GM12801 (cell line): Measurements from ENCODE around the gene USP46.

Source experiments
- TF ChIP-seq, protein P1 (sequence below): IDR thresholded peaks from one replicate; pipeline ENCODE4 v1.5.1; 2011; ENCODE audit warnings: control low read depth; ENCODE audit not compliant: insufficient read length; ENCODE audit errors: extremely low read depth

Gene USP46

DNA sequence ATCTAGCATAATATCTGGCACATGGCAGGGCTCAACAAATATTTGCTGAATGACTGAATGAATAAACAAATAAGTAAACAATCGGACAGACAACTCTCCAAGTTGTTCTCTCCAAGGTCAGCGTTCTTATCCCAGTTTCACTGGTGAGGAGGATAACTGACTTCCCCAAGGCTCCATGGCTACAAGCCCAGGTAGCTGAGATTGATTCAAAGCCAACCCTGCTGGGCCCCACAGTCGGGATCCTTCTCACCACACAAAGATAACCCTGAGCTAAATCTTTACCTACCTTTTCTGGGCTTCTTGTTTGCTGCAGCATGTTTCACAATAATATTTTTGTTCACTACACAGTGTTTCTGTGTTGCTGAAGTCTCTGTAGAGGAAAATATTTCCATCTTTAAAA lies 54.9 kb downstream of the USP46 start:
- TF ChIP-seq, protein P1, sequence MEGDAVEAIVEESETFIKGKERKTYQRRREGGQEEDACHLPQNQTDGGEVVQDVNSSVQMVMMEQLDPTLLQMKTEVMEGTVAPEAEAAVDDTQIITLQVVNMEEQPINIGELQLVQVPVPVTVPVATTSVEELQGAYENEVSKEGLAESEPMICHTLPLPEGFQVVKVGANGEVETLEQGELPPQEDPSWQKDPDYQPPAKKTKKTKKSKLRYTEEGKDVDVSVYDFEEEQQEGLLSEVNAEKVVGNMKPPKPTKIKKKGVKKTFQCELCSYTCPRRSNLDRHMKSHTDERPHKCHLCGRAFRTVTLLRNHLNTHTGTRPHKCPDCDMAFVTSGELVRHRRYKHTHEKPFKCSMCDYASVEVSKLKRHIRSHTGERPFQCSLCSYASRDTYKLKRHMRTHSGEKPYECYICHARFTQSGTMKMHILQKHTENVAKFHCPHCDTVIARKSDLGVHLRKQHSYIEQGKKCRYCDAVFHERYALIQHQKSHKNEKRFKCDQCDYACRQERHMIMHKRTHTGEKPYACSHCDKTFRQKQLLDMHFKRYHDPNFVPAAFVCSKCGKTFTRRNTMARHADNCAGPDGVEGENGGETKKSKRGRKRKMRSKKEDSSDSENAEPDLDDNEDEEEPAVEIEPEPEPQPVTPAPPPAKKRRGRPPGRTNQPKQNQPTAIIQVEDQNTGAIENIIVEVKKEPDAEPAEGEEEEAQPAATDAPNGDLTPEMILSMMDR, result no peak

DNA sequence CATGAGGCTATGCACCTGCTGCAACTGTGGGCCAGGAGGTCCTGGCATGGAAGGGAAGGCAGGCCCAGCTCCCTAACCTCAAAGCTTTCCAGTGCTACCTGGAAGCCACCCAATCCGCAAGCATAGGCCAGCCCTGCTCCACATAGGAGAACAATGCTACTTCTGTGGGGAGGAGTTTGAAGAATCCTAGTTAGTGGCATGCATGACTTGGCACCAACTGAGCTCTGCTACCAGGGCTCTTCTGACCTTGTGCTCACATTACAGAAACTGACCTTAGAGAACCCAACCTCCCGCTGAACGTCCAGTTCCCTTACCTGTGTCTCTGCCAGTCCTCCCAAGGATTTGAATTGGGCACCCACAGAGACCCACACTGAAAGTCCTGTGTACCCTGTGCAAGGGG lies 58.8 kb downstream of the USP46 start:
- TF ChIP-seq, protein P1, result no peak

DNA sequence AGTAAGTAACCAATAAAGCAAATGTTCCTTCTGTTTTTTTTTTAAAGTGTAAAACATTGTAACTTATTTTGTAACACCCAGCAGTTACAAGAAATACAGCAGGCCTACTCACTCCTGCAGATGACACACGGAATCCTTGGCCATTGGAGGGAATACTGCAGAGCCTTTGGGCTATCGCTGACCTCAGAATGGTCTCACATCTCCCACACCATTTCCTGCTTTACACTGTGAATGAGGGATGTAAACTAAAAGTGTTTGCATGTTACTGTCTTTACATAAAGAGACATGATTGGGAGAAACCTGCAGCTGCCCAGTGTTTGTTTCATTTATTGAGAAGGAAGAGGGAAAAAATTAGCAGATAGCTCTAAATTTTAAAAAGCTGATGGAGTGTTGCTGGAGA lies 64.1 kb downstream of the USP46 start:
- TF ChIP-seq, protein P1, result no peak

DNA sequence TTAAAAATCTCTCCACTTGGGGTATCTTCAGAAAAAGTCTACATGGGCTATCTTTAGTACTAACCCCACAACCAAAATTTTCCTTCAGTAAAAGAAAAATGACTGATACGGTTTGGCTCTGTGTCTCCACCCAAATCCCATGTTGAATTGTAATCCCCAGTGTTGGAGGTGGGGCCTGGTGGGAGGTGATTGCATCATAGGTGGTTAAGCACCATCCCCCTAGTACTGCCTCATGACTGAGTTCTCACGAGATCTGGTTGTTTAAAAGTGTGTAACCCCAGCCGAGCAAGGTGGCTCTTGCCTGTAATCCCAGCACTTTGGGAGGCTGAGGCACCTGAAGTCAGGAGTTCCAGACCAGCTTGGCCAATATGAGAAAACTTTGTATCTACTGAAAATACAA lies 66.8 kb downstream of the USP46 start:
- TF ChIP-seq, protein P1, result no peak

DNA sequence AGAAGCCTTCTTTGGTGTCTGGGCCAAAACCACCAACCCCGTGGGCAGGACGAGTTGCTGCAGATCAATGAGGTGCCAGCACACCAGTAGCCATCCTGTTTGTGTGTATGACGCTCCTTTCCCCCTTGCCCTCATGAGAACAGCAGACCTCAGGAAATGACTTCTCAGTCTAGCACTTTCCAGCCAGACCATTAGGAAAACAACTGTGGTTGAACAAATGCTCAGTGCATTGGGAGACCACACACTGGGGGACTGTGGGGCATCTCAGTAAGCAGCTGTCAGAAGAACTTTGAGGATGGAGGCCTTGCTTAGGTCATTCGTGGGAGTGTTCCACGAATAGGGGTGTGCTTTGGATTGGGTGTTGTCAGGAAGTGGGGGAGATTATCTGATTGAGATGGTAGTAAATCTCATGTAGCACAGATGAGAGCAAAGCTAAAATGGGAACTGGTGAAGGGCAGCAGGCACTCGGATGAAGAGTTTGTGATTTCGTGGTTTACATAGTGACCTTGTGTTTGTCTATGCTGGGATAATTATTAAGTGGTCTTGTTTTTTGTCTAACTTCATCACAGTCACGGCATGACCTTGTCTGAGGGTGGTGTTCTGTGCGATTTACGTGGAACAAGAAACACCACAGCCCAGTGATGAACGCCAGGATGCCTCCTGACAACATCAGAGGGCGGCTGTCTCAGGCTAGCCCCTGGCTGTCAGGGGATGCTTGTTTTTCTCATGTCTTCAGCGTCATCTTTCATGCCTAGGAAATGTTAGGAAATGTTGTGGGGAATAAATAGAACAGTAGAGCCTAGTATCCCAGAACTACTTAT lies 70.1 kb downstream of the USP46 start:
- TF ChIP-seq, protein P1, result no peak

DNA sequence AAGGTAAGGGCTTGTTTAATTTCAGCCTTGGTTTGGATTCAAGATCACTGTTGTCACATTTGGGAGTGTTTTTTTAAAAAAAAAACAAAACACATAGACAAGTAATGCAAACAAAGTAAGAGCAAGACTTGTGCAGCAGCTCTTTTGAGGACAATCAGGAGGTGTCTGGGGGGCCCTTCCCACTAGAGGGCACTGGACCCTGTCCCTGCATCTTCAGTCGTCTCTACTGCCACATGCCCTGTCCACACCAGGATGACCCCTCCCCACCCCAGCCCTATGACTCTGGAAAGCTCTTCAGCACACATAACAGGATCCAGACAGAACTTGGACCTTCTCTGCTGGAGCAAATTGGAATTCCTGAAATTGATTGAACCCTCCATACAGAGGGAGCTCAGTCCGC lies 71.0 kb downstream of the USP46 start:
- TF ChIP-seq, protein P1, result no peak

DNA sequence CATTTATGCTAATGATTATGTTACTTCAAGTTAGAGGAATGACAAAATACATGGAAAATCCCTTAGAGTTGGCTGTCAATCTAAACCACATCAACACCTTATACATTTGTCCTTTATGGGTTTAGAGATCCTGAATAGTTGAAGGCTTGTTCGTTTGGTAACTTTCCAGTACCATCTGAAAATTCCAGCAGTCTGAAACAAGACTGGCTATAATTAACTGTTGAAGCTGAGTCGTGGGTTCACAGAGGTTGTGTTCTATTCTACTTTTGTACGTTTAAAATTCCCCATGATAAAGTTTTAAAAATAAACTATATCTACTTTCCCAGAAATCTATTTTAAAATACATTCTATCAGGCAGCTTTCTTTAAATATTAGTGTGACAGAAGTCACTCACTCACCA lies 73.0 kb downstream of the USP46 start:
- TF ChIP-seq, protein P1, result no peak
